ENCODE results near the gene HNRNPLL. TPM values are rescaled to one million over a fixed set of nuclear protein-coding genes. Genes with fewer than 3 reads are reported as not detected.

Gene HNRNPLL
- polyA plus RNA-seq, 1 of the 3 experiments (the other 2 are of a cell fraction), result 24.4 TPM

- H3K9ac ChIP-seq, result no peak overlapping the region
- no peaks in the 10 kb centered on the region for H3F3A ChIP-seq (replicated peaks; ENCODE audit: insufficient read depth)
- ChIA-PET CTCF (interaction anchor here (1.1 to 3.6 kb wide), 2 partner anchors 16 to 39 kb away, joined by 3 to 14 read pairs; no protein-coding TSS in a partner anchor), POLR2A (no interaction called here)
- H3K9me3 ChIP-seq, result no peaks in the 10 kb centered on the region
- no peaks in the 10 kb centered on the region for H4K20me1 ChIP-seq (ENCODE audit: insufficient read depth)
- no peak overlapping the region for H3K4me2 ChIP-seq
- WGBS (ENCODE audit: low lambda C conversion rate), result 69% methylated on average over 7 of the region's 7 CpGs
- no peaks in the 10 kb centered on the region for H3K4me1 ChIP-seq (ENCODE audit: control insufficient read depth in 1 of 2, insufficient read depth in 2 of 2, low read depth in 1 of 2, low read length in 1 of 2)
- no peaks in the 10 kb centered on the region for H3K79me2 ChIP-seq (ENCODE audit: insufficient read depth)
- H3K27me3 ChIP-seq (ENCODE audit: insufficient read depth), result no peaks in the 10 kb centered on the region
- H2AFZ ChIP-seq (ENCODE audit: low read depth), result no peak overlapping the region
- H3K4me3 ChIP-seq (ENCODE audit: low read depth in 2 of 2, low read length in 1 of 2), result no peak overlapping the region
- no peak for DNase-seq
- TF ChIP-seq RFX5 (IDR thresholded peaks at IDR 0.05; ENCODE audit: low read length) (no peak), GATA2 (CRISPR knock-in tag; IDR thresholded peaks at IDR 0.05) (no peak), JUND (IDR thresholded peaks at IDR 0.05) (no peak), RXRA (IDR thresholded peaks at IDR 0.05; ENCODE audit: borderline replicate concordance, low read depth) (no peak), IRF3 (IDR thresholded peaks at IDR 0.05; ENCODE audit: low read depth, low read length) (no peak), FOXJ3 (CRISPR knock-in tag; IDR thresholded peaks at IDR 0.05) (no peak), TEAD4 (IDR thresholded peaks at IDR 0.05; ENCODE audit: borderline replicate concordance, insufficient read depth) (no peak)
- peak overlapping the region in 1 of 2 experiments; percentile 26; a peak in 1 of 4 replicates for H3K27ac ChIP-seq (ENCODE audit: low read depth in 2 of 2, low read length in 1 of 2)
- H3K9me2 ChIP-seq, result no peaks in the 10 kb centered on the region
- no peaks in the 10 kb centered on the region for H3K36me3 ChIP-seq (replicated peaks in 1 of 2; ENCODE audit: control insufficient read depth in 1 of 2, insufficient read depth in 2 of 2, low read length in 1 of 2)
Observed at GRCh38 chr2:38620282-38620977, 17.7 kb upstream of the HNRNPLL start.

- no peaks in the 10 kb centered on the region for H3K9me2 ChIP-seq
- no peak overlapping the region for H3K9ac ChIP-seq
- H3K36me3 ChIP-seq (replicated peaks in 1 of 2; ENCODE audit: control insufficient read depth in 1 of 2, insufficient read depth in 2 of 2, low read length in 1 of 2), result no peaks in the 10 kb centered on the region
- H3K4me2 ChIP-seq, result no peak overlapping the region
- no peaks in the 10 kb centered on the region for H3K27me3 ChIP-seq (ENCODE audit: insufficient read depth)
- CTCF ChIA-PET, result interaction anchor here (1.1 to 3.6 kb wide), 2 partner anchors 16 to 38 kb away, joined by 3 to 14 read pairs; no protein-coding TSS in a partner anchor
- H3K9me3 ChIP-seq, result no peaks in the 10 kb centered on the region
- no peak overlapping the region for H3K4me3 ChIP-seq (ENCODE audit: low read depth in 2 of 2, low read length in 1 of 2)
- POLR2A ChIA-PET, result no interaction called here
- no peak for TF ChIP-seq MEF2A (IDR thresholded peaks at IDR 0.05; ENCODE audit: borderline replicate concordance, low read depth)
- no peak for TF ChIP-seq RAD21 (IDR thresholded peaks at IDR 0.05; ENCODE audit: low read length)
- peak overlapping the region; percentile 35; the same call in 1 of the 2 replicates for H2AFZ ChIP-seq (ENCODE audit: low read depth)
- no peaks in the 10 kb centered on the region for H3K4me1 ChIP-seq (ENCODE audit: control insufficient read depth in 1 of 2, insufficient read depth in 2 of 2, low read depth in 1 of 2, low read length in 1 of 2)
- DNase-seq, result no peak
- 76% methylated on average over 4 of the region's 4 CpGs for WGBS (ENCODE audit: low lambda C conversion rate)
- H3F3A ChIP-seq (replicated peaks; ENCODE audit: insufficient read depth), result no peaks in the 10 kb centered on the region
- no peaks in the 10 kb centered on the region for H3K79me2 ChIP-seq (ENCODE audit: insufficient read depth)
- H4K20me1 ChIP-seq (ENCODE audit: insufficient read depth), result no peaks in the 10 kb centered on the region
- H3K27ac ChIP-seq (ENCODE audit: low read depth in 2 of 2, low read length in 1 of 2), result peak overlapping the region in 1 of 2 experiments; percentile 26; a peak in 1 of 4 replicates
Observed at GRCh38 chr2:38619458-38620164, 16.9 kb upstream of the HNRNPLL start.

Data from SK-N-SH (cell line).